ENCODE results near the gene NID2.

The NID2 gene

DNA sequence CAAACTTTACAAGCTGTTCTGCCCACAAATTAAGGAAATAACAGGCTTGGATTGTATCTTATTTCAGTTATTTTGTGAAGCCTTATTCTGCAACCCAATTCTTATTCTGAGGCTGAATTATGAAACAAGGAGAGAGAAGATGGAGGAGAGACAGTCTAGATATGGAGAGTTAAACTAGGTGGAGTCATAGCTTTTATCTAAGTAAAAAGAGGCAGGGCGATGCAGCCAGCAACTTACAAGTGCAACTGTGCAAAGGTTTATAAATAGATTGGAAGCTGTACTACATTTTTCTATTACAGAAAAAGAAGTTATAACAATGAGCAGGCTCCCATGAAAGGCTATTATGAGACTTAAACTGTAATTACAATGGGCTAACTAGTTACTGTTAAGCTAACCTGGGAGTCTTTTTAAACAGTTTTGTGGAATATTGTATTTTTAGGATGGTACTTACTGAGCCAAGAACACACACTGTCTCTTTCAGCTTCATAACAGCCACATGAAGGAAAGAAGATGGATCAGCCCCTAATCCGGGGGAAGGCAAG, 22.4 kb downstream of the NID2 start:
- no peak overlapping the region for H3K4me3 ChIP-seq (ENCODE audit: insufficient read length, low read depth)
- no peaks in the 10 kb centered on the region for H3K4me1 ChIP-seq (ENCODE audit: insufficient read depth, insufficient read length)
- no peaks in the 10 kb centered on the region for H3K9me3 ChIP-seq (ENCODE audit: insufficient read depth, low read length)

DNA sequence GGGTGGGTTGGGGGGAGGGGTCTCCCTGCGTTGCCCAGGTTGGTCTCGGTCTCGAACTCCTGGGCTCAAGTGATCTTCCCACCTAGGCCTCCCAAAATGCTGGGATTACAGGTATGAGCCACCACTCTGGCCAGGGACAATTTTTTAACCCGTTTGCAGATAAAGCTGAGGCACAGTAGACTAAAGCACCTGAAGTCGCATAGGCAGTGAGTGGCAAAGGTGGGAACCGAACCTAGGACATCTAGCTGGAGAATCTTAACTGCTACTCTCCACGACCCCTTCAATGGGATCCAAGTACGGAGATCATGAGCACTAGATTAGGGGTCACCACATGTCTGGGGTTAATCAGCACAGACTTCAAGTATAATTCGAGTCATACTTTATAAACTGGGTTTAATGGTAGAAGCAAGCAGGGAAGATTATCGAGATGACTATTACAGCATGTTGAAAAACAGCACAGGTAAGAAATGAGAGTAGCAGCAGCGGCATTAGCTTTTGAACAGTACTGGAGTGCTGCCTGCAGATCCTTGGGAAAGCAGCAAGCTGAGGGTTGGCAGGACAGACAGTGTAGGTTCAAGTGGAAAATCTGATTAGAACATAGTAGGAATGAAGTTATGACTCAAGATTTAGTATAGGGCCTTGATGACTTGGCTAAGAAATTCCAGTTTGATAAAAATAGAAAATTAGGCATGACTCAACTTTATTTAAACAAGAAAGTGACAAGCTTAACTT, 23.9 kb downstream of the NID2 start:
- no peak for DNase-seq (ENCODE audit: low read depth, low spot score)
- no peaks in the 10 kb centered on the region for H3K9me3 ChIP-seq (ENCODE audit: insufficient read depth, low read length)
- no peak overlapping the region for H3K9ac ChIP-seq (ENCODE audit: insufficient read length, low read depth)
- no peaks in the 10 kb centered on the region for H3K27me3 ChIP-seq (ENCODE audit: insufficient read depth, insufficient read length)
- TF ChIP-seq SUZ12 (IDR thresholded peaks at IDR 0.05; ENCODE audit: extremely low read depth, insufficient read depth, insufficient read length) (no peak), YY1 (IDR thresholded peaks at IDR 0.05; ENCODE audit: insufficient read depth, insufficient read length) (no peak), ZNF274 (IDR thresholded peaks at IDR 0.05; ENCODE audit: low read depth, low read length) (no peak)
- no peak overlapping the region for H3K4me3 ChIP-seq (ENCODE audit: insufficient read length, low read depth)
- no peaks in the 10 kb centered on the region for H3K4me1 ChIP-seq (ENCODE audit: insufficient read depth, insufficient read length)
- no peaks in the 10 kb centered on the region for H3K36me3 ChIP-seq (ENCODE audit: insufficient read depth, insufficient read length, low read length)

More for the DNA sequence above, 22.4 kb downstream of the NID2 start:
- TF ChIP-seq YY1 (IDR thresholded peaks at IDR 0.05; ENCODE audit: insufficient read depth, insufficient read length) = no peak
- TF ChIP-seq SUZ12 (IDR thresholded peaks at IDR 0.05; ENCODE audit: extremely low read depth, insufficient read depth, insufficient read length) = no peak
- no peak for TF ChIP-seq ZNF274 (IDR thresholded peaks at IDR 0.05; ENCODE audit: low read depth, low read length)
- Histone ChIP-seq H3K36me3 (ENCODE audit: insufficient read depth, insufficient read length, low read length) (no peaks in the 10 kb centered on the region), H3K27me3 (ENCODE audit: insufficient read depth, insufficient read length) (no peaks in the 10 kb centered on the region), H3K9ac (ENCODE audit: insufficient read length, low read depth) (no peak overlapping the region)
- DNase-seq (ENCODE audit: low read depth, low spot score) = no peak

DNA sequence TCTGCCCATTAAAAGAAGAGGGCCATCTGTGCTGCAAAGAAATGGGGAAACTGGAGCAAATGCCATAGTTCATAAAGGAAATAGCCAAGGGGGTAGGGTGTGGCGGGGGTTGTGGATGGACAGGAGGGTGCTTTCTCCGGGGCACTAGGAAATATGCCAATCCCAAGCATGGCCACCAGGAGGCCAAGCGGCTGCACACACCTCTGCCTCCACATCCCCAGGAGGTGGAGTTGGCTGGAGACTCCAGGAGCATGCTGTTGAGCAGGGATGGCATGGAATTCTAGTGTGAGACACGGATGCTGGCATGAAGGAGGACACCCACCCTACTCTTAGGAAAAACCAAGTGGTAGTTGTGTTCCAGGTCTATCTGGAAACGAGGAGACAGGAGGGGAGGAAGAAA, 25.2 kb downstream of the NID2 start:
- no peak overlapping the region for H3K9ac ChIP-seq (ENCODE audit: insufficient read length, low read depth)

DNA sequence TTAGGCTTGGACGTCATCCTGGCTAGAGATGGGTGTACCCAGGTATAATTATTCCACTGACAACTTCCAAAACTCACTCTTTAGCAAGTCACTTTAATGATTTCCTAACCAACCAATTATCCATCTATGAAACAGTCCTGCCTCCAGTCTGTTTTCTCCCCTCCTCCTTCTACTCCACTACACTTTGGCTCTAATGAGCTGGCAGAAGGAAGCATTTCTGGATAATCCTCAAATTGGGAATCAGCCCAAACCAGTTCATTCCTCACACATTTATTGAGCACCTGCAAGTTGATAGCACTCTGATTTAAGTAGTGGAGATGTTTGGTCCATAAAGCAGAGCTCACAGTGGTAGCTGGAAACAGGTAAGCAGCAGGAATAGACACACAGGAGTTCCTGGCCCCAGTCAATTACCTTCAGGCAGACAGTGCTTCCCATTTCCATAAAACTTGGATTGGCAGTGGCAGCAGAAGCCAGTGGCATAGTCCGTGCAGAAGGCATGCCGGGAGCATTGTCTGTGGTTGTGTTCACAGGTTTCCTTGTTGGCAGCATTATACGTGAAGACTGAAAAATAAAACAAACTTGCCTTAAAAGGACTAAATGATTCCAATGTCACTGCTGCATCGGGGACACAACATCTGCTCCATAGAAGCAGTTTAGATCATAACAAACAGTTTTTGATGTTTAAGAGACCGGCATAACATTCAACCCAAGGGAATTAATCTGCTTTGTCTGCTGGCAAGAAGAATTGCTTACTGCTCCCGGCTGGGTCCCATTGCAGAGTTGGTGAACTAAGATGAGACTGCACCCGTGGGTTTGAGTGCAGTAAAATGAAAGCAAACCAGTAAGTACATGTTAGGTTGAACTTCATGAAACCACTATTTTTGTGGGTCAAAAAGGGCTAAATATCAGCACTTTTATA, 26.2 kb downstream of the NID2 start:
- no peak for DNase-seq (ENCODE audit: low read depth, low spot score)
- Histone ChIP-seq H3K36me3 (ENCODE audit: insufficient read depth, insufficient read length, low read length) (no peaks in the 10 kb centered on the region), H3K4me1 (ENCODE audit: insufficient read depth, insufficient read length) (no peaks in the 10 kb centered on the region), H3K4me3 (ENCODE audit: insufficient read length, low read depth) (no peak overlapping the region), H3K9ac (ENCODE audit: insufficient read length, low read depth) (no peak overlapping the region), H3K9me3 (ENCODE audit: insufficient read depth, low read length) (no peaks in the 10 kb centered on the region), H3K27me3 (ENCODE audit: insufficient read depth, insufficient read length) (no peaks in the 10 kb centered on the region)
- no peak for TF ChIP-seq SUZ12 (IDR thresholded peaks at IDR 0.05; ENCODE audit: extremely low read depth, insufficient read depth, insufficient read length)
- TF ChIP-seq ZNF274 (IDR thresholded peaks at IDR 0.05; ENCODE audit: low read depth, low read length) = no peak
- TF ChIP-seq YY1 (IDR thresholded peaks at IDR 0.05; ENCODE audit: insufficient read depth, insufficient read length) = no peak

More for the DNA sequence above, 25.2 kb downstream of the NID2 start:
- Histone ChIP-seq H3K4me3 (ENCODE audit: insufficient read length, low read depth) (no peak overlapping the region), H3K4me1 (ENCODE audit: insufficient read depth, insufficient read length) (no peaks in the 10 kb centered on the region), H3K9me3 (ENCODE audit: insufficient read depth, low read length) (no peaks in the 10 kb centered on the region), H3K36me3 (ENCODE audit: insufficient read depth, insufficient read length, low read length) (no peaks in the 10 kb centered on the region), H3K27me3 (ENCODE audit: insufficient read depth, insufficient read length) (no peaks in the 10 kb centered on the region)
- no peak for DNase-seq (ENCODE audit: low read depth, low spot score)
- TF ChIP-seq YY1 (IDR thresholded peaks at IDR 0.05; ENCODE audit: insufficient read depth, insufficient read length) (no peak), SUZ12 (IDR thresholded peaks at IDR 0.05; ENCODE audit: extremely low read depth, insufficient read depth, insufficient read length) (no peak), ZNF274 (IDR thresholded peaks at IDR 0.05; ENCODE audit: low read depth, low read length) (no peak)

DNA sequence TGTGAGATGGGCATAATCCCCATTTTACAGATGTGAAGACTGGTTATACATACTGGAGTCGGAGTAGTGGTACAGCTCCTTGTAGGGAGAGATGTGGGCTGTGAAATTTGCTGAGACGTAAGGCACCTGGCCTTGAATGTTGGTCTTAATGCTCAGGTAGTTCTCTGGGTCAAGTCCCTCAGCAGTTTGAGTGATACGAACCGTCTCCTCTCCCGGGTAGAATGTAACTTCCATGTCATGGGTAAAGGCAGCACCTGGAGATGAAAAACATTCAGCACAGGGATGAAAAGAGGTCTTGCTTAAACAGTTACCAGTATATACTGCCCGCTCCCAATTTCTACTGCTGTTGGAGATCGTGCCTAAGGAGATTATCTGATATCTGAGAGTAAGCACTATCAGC, 28.3 kb downstream of the NID2 start:
- Histone ChIP-seq H3K36me3 (ENCODE audit: insufficient read depth, insufficient read length, low read length) (no peaks in the 10 kb centered on the region), H3K4me3 (ENCODE audit: insufficient read length, low read depth) (no peak overlapping the region), H3K9me3 (ENCODE audit: insufficient read depth, low read length) (no peaks in the 10 kb centered on the region), H3K9ac (ENCODE audit: insufficient read length, low read depth) (no peak overlapping the region), H3K4me1 (ENCODE audit: insufficient read depth, insufficient read length) (no peaks in the 10 kb centered on the region), H3K27me3 (ENCODE audit: insufficient read depth, insufficient read length) (no peaks in the 10 kb centered on the region)
- no peak for DNase-seq (ENCODE audit: low read depth, low spot score)
- no peak for TF ChIP-seq SUZ12 (IDR thresholded peaks at IDR 0.05; ENCODE audit: extremely low read depth, insufficient read depth, insufficient read length)
- TF ChIP-seq ZNF274 (IDR thresholded peaks at IDR 0.05; ENCODE audit: low read depth, low read length) = no peak
- no peak for TF ChIP-seq YY1 (IDR thresholded peaks at IDR 0.05; ENCODE audit: insufficient read depth, insufficient read length)

DNA sequence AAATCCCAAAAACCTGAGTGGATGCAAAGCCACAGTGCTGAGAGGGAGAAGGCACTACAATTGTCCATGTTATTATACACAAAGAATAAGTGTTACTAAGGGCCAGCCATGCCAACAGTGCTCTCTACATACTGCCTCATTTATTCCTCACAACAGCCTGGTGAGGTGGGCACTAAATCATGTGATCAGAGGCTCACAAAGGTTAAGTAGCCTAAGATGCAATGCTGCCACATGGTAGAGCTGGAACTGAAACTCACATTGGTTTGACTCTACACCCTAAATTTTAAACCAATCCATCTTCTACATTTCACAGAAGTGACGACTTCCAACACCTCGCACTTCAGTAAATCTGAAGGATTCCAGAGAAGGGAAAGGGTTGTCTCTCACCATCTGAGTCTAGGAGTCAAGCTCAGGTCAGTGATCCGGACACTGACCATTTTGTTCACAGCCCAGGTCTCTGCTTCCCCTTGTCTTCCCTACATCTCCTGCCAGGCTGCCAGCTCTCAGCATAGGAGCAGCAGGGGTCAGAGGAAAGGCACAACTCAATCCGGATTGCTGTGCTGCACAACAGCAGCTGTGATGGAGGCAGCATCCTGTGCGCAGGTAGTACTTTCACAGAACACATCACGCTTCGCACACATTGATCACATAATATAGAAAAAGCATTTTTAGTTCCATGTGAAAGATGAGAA, 29.6 kb downstream of the NID2 start:
- H3K4me1 ChIP-seq (ENCODE audit: insufficient read depth, insufficient read length) = no peaks in the 10 kb centered on the region
- no peaks in the 10 kb centered on the region for H3K36me3 ChIP-seq (ENCODE audit: insufficient read depth, insufficient read length, low read length)
- H3K9me3 ChIP-seq (ENCODE audit: insufficient read depth, low read length) = no peaks in the 10 kb centered on the region
- H3K4me3 ChIP-seq (ENCODE audit: insufficient read length, low read depth) = no peak overlapping the region
- H3K27me3 ChIP-seq (ENCODE audit: insufficient read depth, insufficient read length) = no peaks in the 10 kb centered on the region
- DNase-seq (ENCODE audit: low read depth, low spot score) = no peak
- no peak overlapping the region for H3K9ac ChIP-seq (ENCODE audit: insufficient read length, low read depth)
- no peak for TF ChIP-seq SUZ12 (IDR thresholded peaks at IDR 0.05; ENCODE audit: extremely low read depth, insufficient read depth, insufficient read length)
- no peak for TF ChIP-seq YY1 (IDR thresholded peaks at IDR 0.05; ENCODE audit: insufficient read depth, insufficient read length)
- no peak for TF ChIP-seq ZNF274 (IDR thresholded peaks at IDR 0.05; ENCODE audit: low read depth, low read length)
